ENCODE data around the gene OCA2. TPM values are rescaled to one million over a fixed set of nuclear protein-coding genes. Genes with fewer than 3 reads are reported as not detected.
"Not testable (repeated sequence)": the region's sequence is repeated elsewhere in the genome, so short reads cannot be mapped to it uniquely, and the experiment has no call there.

Gene OCA2
- total RNA-seq, 2 experiments from 2014 or later, result not detected

DNA sequence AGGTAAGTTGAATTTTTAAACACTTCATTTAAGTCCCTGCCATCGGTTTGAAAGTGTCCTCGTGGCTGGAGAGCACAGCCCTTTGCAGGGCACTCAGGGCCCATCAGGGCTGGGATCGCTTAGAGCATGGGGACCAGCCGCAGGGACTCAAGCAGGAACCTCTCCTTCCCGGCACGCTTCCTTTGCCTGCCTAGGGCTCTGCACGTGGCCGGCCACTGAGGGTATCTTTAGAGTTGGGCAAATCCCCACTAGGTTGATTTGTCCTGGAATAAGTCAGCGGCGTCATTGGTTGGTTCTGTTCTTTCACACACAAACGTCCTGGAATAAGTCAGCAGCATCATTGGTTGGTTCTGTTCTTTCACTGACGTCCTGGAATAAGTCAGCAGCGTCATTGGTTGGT is 131.6 kb downstream of the OCA2 start:
- Mint-ChIP-seq H3K9me3 (no peaks in the 10 kb centered on the region), H3K27me3 (no peaks in the 10 kb centered on the region), H3K4me3 (no peak overlapping the region), H3K36me3 (ENCODE audit: low read depth) (no peaks in the 10 kb centered on the region), H3K27ac (no peak overlapping the region), H3K4me1 (no peaks in the 10 kb centered on the region)
- POLR2A ChIA-PET, result no interaction called here
- CTCF ChIA-PET, result no interaction called here
- DNase-seq, result no peak

DNA sequence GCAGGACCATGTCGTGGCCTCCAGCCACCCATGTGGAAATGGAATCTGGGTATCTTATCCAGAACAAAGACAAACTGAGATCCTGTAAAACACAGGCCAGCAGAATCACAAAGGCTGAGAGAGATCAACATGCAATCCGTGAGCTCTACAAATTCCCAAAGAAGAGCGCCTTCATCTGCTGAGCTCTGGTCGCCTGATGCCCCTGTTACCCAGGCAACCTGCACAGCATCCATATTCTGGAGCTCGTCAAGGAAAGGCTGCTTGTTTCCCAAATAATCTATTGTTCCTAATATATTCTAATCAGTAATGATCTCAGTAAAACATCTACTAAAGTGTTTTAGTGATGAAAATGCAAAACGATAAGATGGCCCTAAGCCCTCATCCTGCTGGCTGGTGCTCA is 133.6 kb downstream of the OCA2 start:
- H3K36me3 Mint-ChIP-seq (ENCODE audit: low read depth), result no peaks in the 10 kb centered on the region
- DNase-seq, result no peak
- H3K4me1 Mint-ChIP-seq, result no peaks in the 10 kb centered on the region
- POLR2A ChIA-PET, result no interaction called here
- no peaks in the 10 kb centered on the region for H3K9me3 Mint-ChIP-seq
- CTCF ChIA-PET, result no interaction called here
- H3K27me3 Mint-ChIP-seq, result no peaks in the 10 kb centered on the region
- H3K4me3 Mint-ChIP-seq, result no peak overlapping the region
- no peak overlapping the region for H3K27ac Mint-ChIP-seq

DNA sequence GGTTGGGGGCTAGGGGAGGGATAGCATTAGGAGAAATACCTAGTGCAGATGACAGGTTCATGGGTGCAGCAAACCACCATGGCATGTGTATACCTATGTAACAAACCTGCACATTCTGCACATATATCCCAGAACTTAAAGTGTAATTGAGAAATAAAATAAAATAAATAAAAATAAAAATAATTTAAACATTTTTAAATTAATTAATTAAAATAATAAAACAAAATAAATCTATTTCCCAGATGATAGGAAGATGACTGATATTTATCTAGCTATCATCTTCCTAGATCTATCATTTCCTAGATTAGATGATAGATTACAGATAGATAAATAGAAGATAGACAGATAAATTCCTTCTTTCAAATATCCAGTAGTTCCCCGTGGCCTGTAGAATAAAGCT is 137.3 kb downstream of the OCA2 start:
- H3K9me3 Mint-ChIP-seq, result no peaks in the 10 kb centered on the region
- CTCF ChIA-PET, result no interaction called here
- no peaks in the 10 kb centered on the region for H3K36me3 Mint-ChIP-seq (ENCODE audit: low read depth)
- H3K4me1 Mint-ChIP-seq, result no peaks in the 10 kb centered on the region
- H3K27me3 Mint-ChIP-seq, result no peaks in the 10 kb centered on the region
- no peak overlapping the region for H3K4me3 Mint-ChIP-seq
- DNase-seq, result no peak
- POLR2A ChIA-PET, result no interaction called here
- H3K27ac Mint-ChIP-seq, result no peak overlapping the region

DNA sequence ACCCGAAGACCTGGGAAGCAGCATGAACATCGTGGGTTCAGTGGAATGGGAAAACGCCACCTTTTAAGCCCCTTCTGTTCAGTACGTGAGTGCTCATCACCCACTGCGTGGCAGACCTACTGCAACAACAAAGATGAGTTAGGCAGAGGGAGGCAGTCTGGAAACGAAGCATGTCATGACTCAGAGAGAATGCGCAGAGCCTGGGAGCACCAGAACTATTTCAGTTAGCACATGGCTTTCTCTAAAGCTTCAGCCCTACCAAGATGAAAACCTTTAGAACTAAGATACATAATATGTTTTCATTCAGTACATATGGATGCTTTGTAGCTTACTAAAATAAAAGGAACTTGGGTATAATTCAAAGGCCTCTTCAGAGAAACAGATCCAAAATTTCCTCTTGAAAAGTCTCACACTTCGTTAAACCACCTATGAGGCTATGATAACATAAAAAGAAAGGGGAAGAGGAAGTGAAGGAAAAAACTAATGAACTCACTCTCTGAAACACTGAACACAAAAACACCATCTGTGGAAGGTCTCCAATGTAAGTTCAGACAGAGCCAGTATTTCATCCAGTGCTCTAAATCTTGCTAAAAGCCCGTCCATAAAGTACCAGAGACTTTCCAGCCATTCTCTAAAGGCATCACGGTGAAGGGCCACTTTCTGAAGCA is 140.1 kb downstream of the OCA2 start:
- Mint-ChIP-seq H3K9me3 (no peaks in the 10 kb centered on the region), H3K4me3 (no peak overlapping the region), H3K4me1 (no peaks in the 10 kb centered on the region), H3K27ac (no peak overlapping the region), H3K36me3 (ENCODE audit: low read depth) (no peaks in the 10 kb centered on the region), H3K27me3 (no peaks in the 10 kb centered on the region)
- no peak for DNase-seq
- CTCF ChIA-PET, result no interaction called here
- POLR2A ChIA-PET, result no interaction called here

DNA sequence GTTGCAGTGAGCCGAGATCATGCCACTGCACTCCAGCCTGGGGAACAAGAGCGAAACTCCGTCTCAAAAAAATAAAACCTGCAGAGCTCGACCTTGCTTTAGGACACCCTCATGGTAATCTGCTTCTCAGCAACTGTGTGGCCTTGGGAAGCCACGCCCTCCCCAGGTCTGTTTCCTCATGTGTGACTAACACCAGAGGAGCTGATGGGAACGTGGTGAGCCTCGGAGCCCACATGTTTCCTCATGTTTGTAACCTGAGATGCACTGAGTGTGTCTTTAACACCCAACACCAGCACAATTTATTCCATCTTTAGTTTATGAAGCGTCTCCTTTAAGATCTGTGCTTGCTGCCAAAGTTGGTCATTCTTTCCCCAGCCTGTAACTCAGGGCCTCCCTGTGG is 142.8 kb downstream of the OCA2 start:
- CTCF ChIA-PET, result no interaction called here
- POLR2A ChIA-PET, result no interaction called here
- Mint-ChIP-seq H3K4me3 (no peak overlapping the region), H3K4me1 (no peaks in the 10 kb centered on the region), H3K9me3 (no peaks in the 10 kb centered on the region), H3K27ac (no peak overlapping the region), H3K27me3 (no peaks in the 10 kb centered on the region), H3K36me3 (ENCODE audit: low read depth) (no peaks in the 10 kb centered on the region)
- no peak for DNase-seq

DNA sequence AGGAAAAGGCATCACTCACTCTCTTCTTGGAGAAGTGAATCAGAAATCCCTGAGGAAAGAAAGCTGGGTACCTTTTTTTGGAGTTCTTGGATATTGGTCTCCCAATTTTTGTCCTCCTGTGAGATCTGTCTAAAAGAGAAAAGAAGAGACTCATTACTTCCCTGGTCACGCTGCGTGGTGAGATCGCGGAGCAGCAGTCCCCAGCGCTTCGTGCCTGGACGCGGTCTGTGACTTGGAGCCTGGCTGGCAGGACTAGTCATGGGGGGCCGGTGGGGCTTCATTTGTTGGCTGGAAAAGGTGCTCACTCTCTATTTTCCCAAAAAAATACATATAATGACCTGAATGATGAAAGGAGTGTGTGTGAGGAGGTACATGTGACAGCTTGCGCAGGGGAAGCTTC is 144.0 kb downstream of the OCA2 start:
- DNase-seq, result no peak
- POLR2A ChIA-PET, result no interaction called here
- Mint-ChIP-seq H3K27me3 (no peaks in the 10 kb centered on the region), H3K4me1 (no peaks in the 10 kb centered on the region), H3K36me3 (ENCODE audit: low read depth) (no peaks in the 10 kb centered on the region), H3K27ac (no peak overlapping the region), H3K4me3 (no peak overlapping the region), H3K9me3 (no peaks in the 10 kb centered on the region)
- CTCF ChIA-PET, result no interaction called here

DNA sequence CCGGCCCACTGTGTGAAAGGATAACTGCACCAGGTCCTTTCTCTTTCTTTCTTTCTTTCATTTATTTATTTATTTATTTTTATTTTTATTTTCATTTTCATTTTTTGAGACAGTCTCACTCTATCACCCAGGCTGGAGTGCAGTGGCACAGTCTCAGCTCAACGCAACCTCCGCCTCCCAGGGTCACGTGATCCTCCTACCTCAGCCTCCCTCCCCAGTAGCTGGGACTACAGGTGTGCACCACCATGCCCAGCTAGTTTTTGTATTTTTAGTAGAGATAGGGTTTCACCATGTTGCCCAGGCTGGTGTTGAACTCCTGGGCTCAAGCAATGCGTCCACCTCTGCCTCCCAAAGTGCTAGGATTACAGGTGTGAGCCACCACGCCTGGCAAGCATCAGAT is 146.5 kb downstream of the OCA2 start:
- CTCF ChIA-PET, result not testable (repeated sequence)

DNA sequence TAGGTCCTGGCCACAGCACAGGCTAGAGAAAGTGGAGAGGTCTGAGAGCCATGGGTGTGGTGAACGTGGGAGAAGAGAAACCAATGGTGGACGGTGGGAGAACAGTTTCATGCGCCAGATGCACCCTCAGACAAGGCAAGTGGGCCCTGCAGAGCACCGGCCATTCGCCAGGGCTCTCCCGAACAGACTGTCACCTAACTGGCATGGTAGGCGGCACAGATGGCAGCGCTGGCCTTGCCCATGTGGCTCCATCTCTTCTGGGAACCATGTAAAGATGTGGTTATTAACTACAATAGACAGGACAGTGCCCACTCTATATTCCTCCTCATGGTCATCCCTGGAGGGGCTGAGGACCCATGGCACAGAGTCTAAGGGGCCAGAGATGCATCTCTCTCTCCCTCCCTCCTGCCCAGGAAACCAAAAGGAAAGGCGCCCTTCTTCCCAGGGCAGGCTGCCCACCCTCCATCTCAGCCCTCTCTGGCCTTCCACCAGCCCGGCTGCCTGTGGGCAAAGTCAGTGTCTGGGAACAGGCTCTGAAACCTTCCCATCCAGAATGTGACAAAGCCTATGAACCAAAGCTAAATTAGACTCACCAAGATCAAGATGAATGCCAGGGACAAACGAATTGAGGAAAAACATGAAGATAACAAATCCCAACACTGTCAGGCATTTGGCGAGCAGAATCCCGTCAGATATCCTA is 147.8 kb downstream of the OCA2 start:
- H3K27ac Mint-ChIP-seq, result no peak overlapping the region
- CTCF ChIA-PET, result no interaction called here
- H3K27me3 Mint-ChIP-seq, result no peaks in the 10 kb centered on the region
- H3K9me3 Mint-ChIP-seq, result no peaks in the 10 kb centered on the region
- H3K4me1 Mint-ChIP-seq, result no peaks in the 10 kb centered on the region
- no peak overlapping the region for H3K4me3 Mint-ChIP-seq
- no peak for DNase-seq
- H3K36me3 Mint-ChIP-seq (ENCODE audit: low read depth), result no peaks in the 10 kb centered on the region
- POLR2A ChIA-PET, result no interaction called here

More for the DNA sequence above, 146.5 kb downstream of the OCA2 start:
- H3K27me3 Mint-ChIP-seq; POLR2A ChIA-PET; H3K4me3 Mint-ChIP-seq; H3K36me3 Mint-ChIP-seq (ENCODE audit: low read depth); H3K27ac Mint-ChIP-seq; DNase-seq; H3K4me1 Mint-ChIP-seq; H3K9me3 Mint-ChIP-seq: not testable (repeated sequence)

DNA sequence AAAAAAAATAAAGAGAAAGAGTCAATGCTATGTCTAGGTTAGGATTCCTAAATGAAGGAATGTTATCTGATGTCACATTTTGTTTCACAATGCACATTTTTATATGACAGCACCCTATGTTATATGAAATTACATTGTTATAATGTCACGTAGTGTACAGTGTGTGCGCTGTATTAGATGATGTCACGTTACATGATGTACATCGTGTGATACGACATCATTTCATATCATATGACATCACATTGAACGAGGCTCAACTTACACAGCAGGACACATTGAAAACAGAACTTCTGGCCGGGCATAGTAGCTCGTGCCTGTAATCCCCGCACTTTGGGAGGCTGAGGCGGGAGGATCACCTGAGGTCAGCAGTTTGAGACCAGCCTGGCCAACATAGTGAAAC is 150.0 kb downstream of the OCA2 start:
- CTCF ChIA-PET, result no interaction called here
- Mint-ChIP-seq H3K27me3 (no peaks in the 10 kb centered on the region), H3K27ac (no peak overlapping the region), H3K4me1 (no peaks in the 10 kb centered on the region), H3K36me3 (ENCODE audit: low read depth) (no peaks in the 10 kb centered on the region), H3K9me3 (peaks cover 2% of the 10 kb centered on the region), H3K4me3 (no peak overlapping the region)
- no peak for DNase-seq
- POLR2A ChIA-PET, result no interaction called here

DNA sequence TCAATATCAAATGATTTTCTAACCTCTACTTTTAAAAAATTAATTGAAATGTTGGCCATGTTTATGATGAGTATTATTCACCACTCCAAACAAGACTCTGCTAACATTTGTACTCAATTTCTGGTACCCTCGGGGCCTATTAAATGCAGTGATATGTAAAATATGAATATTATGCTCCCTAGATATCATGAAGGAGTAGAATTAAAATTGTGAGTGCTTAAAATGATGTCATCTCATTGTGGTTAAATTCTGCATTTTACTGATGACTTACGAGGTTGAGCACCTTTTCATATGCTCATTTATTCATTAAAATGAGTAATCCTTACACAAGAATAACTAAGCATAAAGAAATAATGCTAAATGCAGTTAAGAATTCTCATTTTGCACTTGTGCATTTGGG is 159.9 kb downstream of the OCA2 start:
- H3K9me3 Mint-ChIP-seq, result no peaks in the 10 kb centered on the region
- POLR2A ChIA-PET, result no interaction called here
- no peak for DNase-seq

DNA sequence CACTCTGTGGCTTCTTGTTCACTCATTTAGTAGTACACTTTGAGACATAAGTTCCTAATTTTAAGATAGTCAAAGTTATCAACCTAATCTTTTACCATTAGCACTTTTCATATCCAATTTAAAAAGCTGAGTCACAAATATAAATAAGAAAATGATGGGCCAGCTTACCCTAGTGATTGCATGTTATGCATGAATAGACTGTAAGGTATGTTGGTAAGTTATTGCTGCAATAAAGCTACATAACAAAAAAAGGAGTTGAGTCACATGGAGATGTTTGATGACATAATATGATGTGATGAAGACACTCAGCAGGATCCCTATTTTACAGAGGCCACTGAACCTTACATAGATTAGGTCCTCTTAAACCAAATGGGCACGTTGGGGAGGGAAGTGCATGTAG is 161.3 kb downstream of the OCA2 start:
- POLR2A ChIA-PET, result no interaction called here
- H3K4me1 Mint-ChIP-seq, result no peaks in the 10 kb centered on the region
- no peaks in the 10 kb centered on the region for H3K27me3 Mint-ChIP-seq
- CTCF ChIA-PET, result no interaction called here
- DNase-seq, result no peak
- H3K27ac Mint-ChIP-seq, result no peak overlapping the region
- peaks cover 3% of the 10 kb centered on the region for H3K9me3 Mint-ChIP-seq
- H3K36me3 Mint-ChIP-seq (ENCODE audit: low read depth), result no peaks in the 10 kb centered on the region
- no peak overlapping the region for H3K4me3 Mint-ChIP-seq

More for the DNA sequence above, 159.9 kb downstream of the OCA2 start:
- no peak overlapping the region for H3K4me3 Mint-ChIP-seq
- H3K27ac Mint-ChIP-seq, result no peak overlapping the region
- H3K4me1 Mint-ChIP-seq, result no peaks in the 10 kb centered on the region
- CTCF ChIA-PET, result no interaction called here
- no peaks in the 10 kb centered on the region for H3K36me3 Mint-ChIP-seq (ENCODE audit: low read depth)
- H3K27me3 Mint-ChIP-seq, result no peaks in the 10 kb centered on the region

DNA sequence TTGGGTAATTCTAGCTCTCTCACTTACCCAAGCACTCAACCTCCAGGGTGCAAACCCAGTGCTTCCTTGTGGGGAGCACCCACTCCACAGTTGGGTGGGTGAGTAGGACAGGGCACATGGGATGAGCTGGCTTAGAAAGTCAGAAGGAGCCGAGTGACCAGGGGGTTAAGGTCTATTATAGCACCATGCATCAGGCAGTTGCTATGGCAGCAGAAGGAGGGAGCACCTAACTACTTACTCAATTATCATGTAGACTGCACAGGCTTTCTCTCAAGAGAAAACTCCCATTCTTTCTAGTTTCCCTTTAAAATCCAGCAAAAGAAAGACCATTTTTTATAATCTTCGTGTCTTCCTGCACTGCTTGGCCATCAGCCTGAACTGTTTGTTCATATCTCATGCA is 163.0 kb downstream of the OCA2 start:
- Mint-ChIP-seq H3K4me3 (no peak overlapping the region), H3K4me1 (no peaks in the 10 kb centered on the region), H3K36me3 (ENCODE audit: low read depth) (no peaks in the 10 kb centered on the region), H3K27ac (no peak overlapping the region), H3K27me3 (no peaks in the 10 kb centered on the region), H3K9me3 (peaks cover 3% of the 10 kb centered on the region)
- CTCF ChIA-PET, result no interaction called here
- POLR2A ChIA-PET, result no interaction called here
- no peak for DNase-seq

DNA sequence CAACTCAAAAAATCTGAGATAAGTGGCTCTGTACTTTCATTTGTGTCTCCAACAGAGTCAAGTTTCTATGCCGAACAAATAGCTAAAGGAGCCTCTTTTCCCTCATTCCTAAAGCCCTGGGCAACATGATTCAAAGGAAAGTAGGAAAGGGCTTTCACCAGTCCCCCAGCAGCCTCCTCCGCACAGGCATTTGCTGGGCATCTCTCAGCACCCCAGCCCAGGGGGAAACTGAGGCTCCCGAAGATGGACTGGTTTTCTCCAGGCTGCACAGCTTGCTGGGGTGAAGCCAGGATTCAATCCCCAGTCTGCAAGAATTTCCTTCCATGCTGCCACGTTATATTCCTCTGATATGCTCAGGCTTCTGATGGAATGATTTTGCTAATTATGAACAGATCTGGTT is 163.8 kb downstream of the OCA2 start:
- peaks cover 3% of the 10 kb centered on the region for H3K9me3 Mint-ChIP-seq
- no peaks in the 10 kb centered on the region for H3K4me1 Mint-ChIP-seq
- no peak for DNase-seq
- ChIA-PET POLR2A (no interaction called here), CTCF (interaction anchor here (0.8 kb wide), 1 partner anchor 9 kb away, joined by 3 read pairs; no protein-coding TSS in a partner anchor)
- H3K27me3 Mint-ChIP-seq, result no peaks in the 10 kb centered on the region
- no peaks in the 10 kb centered on the region for H3K36me3 Mint-ChIP-seq (ENCODE audit: low read depth)
- H3K4me3 Mint-ChIP-seq, result no peak overlapping the region
- H3K27ac Mint-ChIP-seq, result no peak overlapping the region

DNA sequence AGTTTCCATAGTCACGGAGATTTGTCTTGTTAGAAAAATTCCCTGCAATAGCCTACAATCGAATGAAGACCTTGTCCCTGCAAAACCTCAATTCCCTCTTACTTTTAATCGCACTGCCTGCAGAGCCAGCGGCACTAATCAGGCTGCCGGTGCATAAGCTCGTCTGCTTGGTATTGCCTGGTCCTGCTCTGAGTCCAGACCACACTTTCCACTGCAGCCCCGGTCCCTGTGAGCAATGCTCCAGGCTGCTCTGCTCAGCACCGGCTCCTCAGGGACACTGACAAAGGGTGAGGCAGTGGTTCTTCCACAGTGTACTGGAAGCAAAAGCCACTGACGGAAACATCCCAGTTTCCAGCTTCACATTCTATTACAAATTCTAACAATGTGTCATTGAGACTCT is 164.3 kb downstream of the OCA2 start:
- Mint-ChIP-seq H3K4me1 (no peaks in the 10 kb centered on the region), H3K9me3 (peaks cover 3% of the 10 kb centered on the region), H3K27ac (no peak overlapping the region), H3K27me3 (no peaks in the 10 kb centered on the region), H3K36me3 (ENCODE audit: low read depth) (no peaks in the 10 kb centered on the region), H3K4me3 (no peak overlapping the region)
- POLR2A ChIA-PET, result no interaction called here
- CTCF ChIA-PET, result interaction anchor here (0.8 kb wide), 1 partner anchor 9 kb away, joined by 3 read pairs; no protein-coding TSS in a partner anchor
- DNase-seq, result no peak
